Lung (tissue), 12 donors: Measurements from ENCODE around the gene HCRTR1. TPM values are rescaled to one million over a fixed set of nuclear protein-coding genes. Genes with fewer than 3 reads are reported as not detected.

ENCODE experiments used
- ATAC-seq: fragments of 200-7000 bp; cut with Tn5 transposase; one replicate; pipeline ENCODE4 v1.9.1; 2020; ENCODE audit warnings: moderate number of reproducible peaks; ENCODE audit not compliant: insufficient read depth, low FRiP score
- DNase-seq, 3 donors: peaks; one replicate each; pipeline ENCODE4 v3.0.0-alpha.2; 2013 to 2017
- H3K27ac ChIP-seq, 2 donors: one replicate each; pipeline ENCODE4 v1.5.1; 2013; ENCODE audit warnings: mild to moderate bottlenecking in 2 of 2, moderate library complexity in 2 of 2, control low read depth in 1 of 2, inconsistent platforms in 1 of 2, low read depth in 1 of 2, low read length in 1 of 2
- H3K27me3 ChIP-seq, 3 donors: one replicate each; pipeline ENCODE4 v1.5.1; 2013; ENCODE audit warnings: low read length in 2 of 3; ENCODE audit not compliant: control insufficient read depth in 3 of 3, insufficient read depth in 3 of 3
- H3K36me3 ChIP-seq, 4 donors: one replicate each; pipeline ENCODE4 v1.5.1; 2013; ENCODE audit warnings: low read length in 4 of 4, mild to moderate bottlenecking in 1 of 4, moderate library complexity in 1 of 4; ENCODE audit not compliant: control insufficient read depth in 4 of 4, insufficient read depth in 4 of 4
- H3K4me1 ChIP-seq, 5 donors: one replicate each; pipeline ENCODE4 v1.5.1; 2013; ENCODE audit warnings: low read length in 5 of 5, mild to moderate bottlenecking in 2 of 5, moderate library complexity in 1 of 5; ENCODE audit not compliant: control insufficient read depth in 5 of 5, insufficient read depth in 5 of 5
- H3K4me3 ChIP-seq: one replicate; pipeline ENCODE4 v1.5.1; 2013; ENCODE audit warnings: mild to moderate bottlenecking, control low read depth, moderate library complexity
- H3K9ac ChIP-seq, 2 donors: one replicate each; pipeline ENCODE4 v1.5.1; 2013; ENCODE audit warnings: low read length in 2 of 2, control low read depth in 1 of 2; ENCODE audit not compliant: insufficient read depth in 1 of 2
- H3K9me3 ChIP-seq, 4 donors: one replicate each; pipeline ENCODE4 v1.5.1; 2013; ENCODE audit warnings: low read length in 3 of 4, mild to moderate bottlenecking in 1 of 4, moderate library complexity in 1 of 4; ENCODE audit not compliant: control insufficient read depth in 4 of 4, insufficient read depth in 3 of 4
- CTCF ChIP-seq: IDR thresholded peaks from 2 replicates; pipeline ENCODE4 v1.5.1; 2012; ENCODE audit warnings: mild to moderate bottlenecking; ENCODE audit errors: control extremely low read depth, extremely low read depth
- WGBS, 2 donors: extraction: QIAGEN DNeasy Blood & Tissue Kit; methylation state at CpG; one replicate each; pipeline ENCODE4 v1.1.7; 2013; 5-methylcytosine and 5-hydroxymethylcytosine counted together
- polyA plus RNA-seq, 2 donors: library from polyadenylated mRNA; stranded (reverse); fragments of 200-250 nt; gene quantifications; one replicate each; pipeline ENCODE4 v1.2.1, GENCODE V29; 2013
- total RNA-seq, 2 donors: library from RNA; depleted of rRNA in 1 of 2; stranded (reverse); fragments of >200 nt in 1 of 2; gene quantifications; one replicate each; pipeline ENCODE4 v1.2.1, GENCODE V29; 2014 to 2021
- donor health status: control.
- donor health status: control.
- donor health status: Bipolar disorder and iron deficiency.
- donor health status: healthy.
- donor health status: DM: yes; HTN: yes; CAD: no.

Gene HCRTR1
- total and polyA plus RNA-seq, 4 donors = 0.08 to 0.14 TPM; not detected in 2

- DNase-seq = no peak
- H3K9me3 ChIP-seq = no peaks in the 10 kb centered on the region
- no peak overlapping the region for H3K27ac ChIP-seq
- no peak for TF ChIP-seq CTCF
- ATAC-seq = no peak
- no peaks in the 10 kb centered on the region for H3K27me3 ChIP-seq
- H3K36me3 ChIP-seq = no peaks in the 10 kb centered on the region
- no peak overlapping the region for H3K9ac ChIP-seq
- H3K4me3 ChIP-seq = no peak overlapping the region
- no peaks in the 10 kb centered on the region for H3K4me1 ChIP-seq
- WGBS, 2 donors = 78 to 79% methylated on average over 4 of the region's 4 CpGs
These were observed 21.4 kb upstream of the HCRTR1 start for GRCh38 chr1:31595836-31596736.

DNA sequence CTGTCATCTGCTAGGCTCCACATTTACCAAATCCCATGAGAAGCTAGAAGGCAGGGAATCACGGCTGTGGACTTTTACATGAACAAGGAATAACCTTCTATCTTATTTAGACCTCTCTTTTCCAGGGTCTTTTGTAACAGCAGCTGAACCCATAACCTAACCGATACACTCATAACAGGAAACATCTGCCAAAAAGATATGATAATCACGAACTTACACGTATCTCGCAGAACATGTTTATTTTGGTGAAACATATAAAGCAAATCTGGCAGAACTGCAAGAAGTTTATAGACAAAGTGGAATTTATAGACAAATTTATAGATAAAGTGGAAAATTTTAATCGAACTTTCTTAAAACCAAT lies 20.8 kb upstream of the HCRTR1 start:
- no peaks in the 10 kb centered on the region for H3K9me3 ChIP-seq
- H3K27me3 ChIP-seq = no peaks in the 10 kb centered on the region
- 17 to 35% methylated on average over 6 of the region's 6 CpGs for WGBS, 2 donors
- H3K4me1 ChIP-seq = no peaks in the 10 kb centered on the region
- no peak overlapping the region for H3K4me3 ChIP-seq
- no peak for ATAC-seq
- DNase-seq = peak in 1 of 3 donors; percentile 36
- no peak overlapping the region for H3K27ac ChIP-seq
- H3K9ac ChIP-seq = no peak overlapping the region
- no peak for TF ChIP-seq CTCF
- no peaks in the 10 kb centered on the region for H3K36me3 ChIP-seq

DNA sequence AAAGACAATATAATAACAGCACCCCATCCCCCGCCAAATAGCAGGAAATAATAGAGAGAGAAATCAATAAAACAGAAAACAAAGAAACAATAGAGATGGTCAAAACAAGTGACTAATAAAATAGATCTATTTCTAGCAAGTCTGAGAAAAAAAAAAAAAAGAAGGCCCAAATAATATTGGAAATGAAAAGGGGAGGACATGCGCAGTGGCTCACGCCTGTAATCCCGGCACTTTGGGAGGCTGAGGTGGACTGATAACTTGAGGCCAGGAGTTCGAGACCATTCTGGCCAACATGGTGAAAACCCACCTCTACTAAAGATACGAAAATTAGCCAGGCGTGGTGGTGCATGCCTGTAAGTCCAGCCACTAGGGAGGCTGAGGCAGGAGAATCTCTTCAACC lies 18.5 kb upstream of the HCRTR1 start:
- Histone ChIP-seq H3K36me3 (no peaks in the 10 kb centered on the region), H3K4me3 (no peak overlapping the region), H3K27ac (no peak overlapping the region), H3K9ac (no peak overlapping the region), H3K4me1 (no peaks in the 10 kb centered on the region), H3K9me3 (no peaks in the 10 kb centered on the region), H3K27me3 (no peaks in the 10 kb centered on the region)
- ATAC-seq = no peak
- DNase-seq = no peak
- WGBS, 2 donors = 90 to 91% methylated on average over 7 of the region's 7 CpGs
- no peak for TF ChIP-seq CTCF
